HepG2 (cell line): ENCODE measurements around the gene ADAM19. TPM values are rescaled to one million over a fixed set of nuclear protein-coding genes. Genes with fewer than 3 reads are reported as not detected.

Source experiments
- ATAC-seq: fragments of 200-7000 bp; cut with Tn5 transposase; 3 replicates; pipeline ENCODE4 v1.9.1; 2020; ENCODE audit warnings: mild to moderate bottlenecking, moderate library complexity
- BruUV-seq: library from RNA; stranded (reverse); fragments of 400-500 nt; replicated peaks from 2 replicates; lab custom pipeline; 2021; lab: Mats Ljungman, UMichigan
- CTCF ChIA-PET: fragments of 300-600 bp; formaldehyde crosslinking; extraction: SDS; loops from one replicate; lab custom pipeline; 2021; ENCODE audit warnings: low total read pairs, inconsistent platforms, low intra/inter-chr PET ratio; lab: Yijun Ruan, JAX
- POLR2A ChIA-PET: fragments of 350-600 bp; sonication (Branson Sonifier 250); formaldehyde crosslinking; loops from one replicate; lab custom pipeline; 2020; ENCODE audit warnings: antibody characterized with exemption, inconsistent platforms; lab: Yijun Ruan, JAX
- DNase-seq: peaks from one replicate; pipeline ENCODE4 v3.0.0-alpha.2; 2015; ENCODE audit warnings: low spot score
- FAIRE-seq: peaks from 3 replicates; lab custom pipeline; 2011; peaks lifted over from hg19 to GRCh38; lab: Jason Lieb, UNC
- H2AFZ ChIP-seq: one replicate; pipeline ENCODE4 v1.6.1; 2011; ENCODE audit warnings: low read length, inconsistent platforms
- H3K27ac ChIP-seq: fragments of 300-600 bp; 3 replicates; pipeline ENCODE4 v1.8.0; 2011; ENCODE audit warnings: mixed run types, mild to moderate bottlenecking, mixed read lengths, low read length, inconsistent platforms; ENCODE audit not compliant: insufficient read depth; ENCODE audit errors: extremely low read length
- H3K27me3 ChIP-seq, 2 experiments: fragments of 200-600 bp in 1 of 2; 2 replicates in 1 of 2; 3 replicates in 1 of 2; pipeline versions ENCODE4 v1.6.0 to v1.8.0; 2011; ENCODE audit warnings: low read length in 2 of 2, mild to moderate bottlenecking in 2 of 2, moderate library complexity in 2 of 2, inconsistent platforms in 1 of 2; ENCODE audit not compliant: insufficient read depth in 2 of 2, control insufficient read depth in 1 of 2
- H3K36me3 ChIP-seq, 2 experiments: fragments of 200-600 bp in 1 of 2; replicated peaks in 1 of 2; 2 replicates in 1 of 2; 3 replicates in 1 of 2; pipeline versions ENCODE4 v1.5.1 to v1.8.0; 2011; ENCODE audit warnings: low read length in 2 of 2, inconsistent platforms in 1 of 2; ENCODE audit not compliant: insufficient read depth in 2 of 2, control insufficient read depth in 1 of 2
- H3K4me1 ChIP-seq: 2 replicates; pipeline ENCODE4 v1.5.1; 2012; ENCODE audit warnings: low read length, inconsistent platforms; ENCODE audit not compliant: insufficient read depth
- H3K4me2 ChIP-seq: 2 replicates; pipeline ENCODE4 v1.6.0; 2011; ENCODE audit warnings: low read depth, low read length, inconsistent platforms
- H3K4me3 ChIP-seq, 3 experiments: fragments of 200-600 bp in 1 of 3; sonication (generic), shearing (Covaris generic) in 1 of 3; replicated peaks in 1 of 3; 2 replicates each; pipeline ENCODE4 v1.5.1; 2011 to 2016; ENCODE audit warnings: low read length in 3 of 3, inconsistent platforms in 2 of 3, low read depth in 2 of 3, mild to moderate bottlenecking in 2 of 3, control low read depth in 1 of 3, mixed read lengths in 1 of 3; ENCODE audit not compliant: insufficient read depth in 1 of 3
- H3K79me2 ChIP-seq: one replicate; pipeline ENCODE4 v1.6.1; 2011; ENCODE audit warnings: low read length, inconsistent platforms; ENCODE audit not compliant: insufficient read depth
- H3K9ac ChIP-seq: 2 replicates; pipeline ENCODE4 v1.6.0; 2011; ENCODE audit warnings: mild to moderate bottlenecking, low read depth, low read length, inconsistent platforms; ENCODE audit not compliant: insufficient read depth
- H3K9me3 ChIP-seq: 2 replicates; pipeline ENCODE4 v1.5.1; 2012; ENCODE audit warnings: mild to moderate bottlenecking, low read length
- H4K20me1 ChIP-seq: 2 replicates; pipeline ENCODE4 v1.6.0; 2011; ENCODE audit warnings: inconsistent platforms, mild to moderate bottlenecking, low read length, moderate library complexity; ENCODE audit not compliant: insufficient read depth
- CBX1 ChIP-seq: IDR thresholded peaks from one replicate; pipeline ENCODE4 v1.6.1; 2016; ENCODE audit warnings: antibody characterized with exemption, low read depth
- MAFK ChIP-seq, 2 experiments: IDR thresholded peaks in 1 of 2; conservative IDR thresholded peaks in 1 of 2; 2 replicates each; pipeline ENCODE4 v1.6.1; 2011; ENCODE audit warnings: improper control_type of control experiment in 2 of 2, low read length in 2 of 2
- THYN1 ChIP-seq: sonication (generic); formaldehyde crosslinking; IDR thresholded peaks from 2 replicates; pipeline ENCODE4 v1.8.1; 2023; ENCODE audit warnings: low read depth, mild to moderate bottlenecking, moderate library complexity, missing genetic modification reagents, borderline replicate concordance
- ZNF281 ChIP-seq: sonication (generic); formaldehyde crosslinking; IDR thresholded peaks from 2 replicates; pipeline ENCODE4 v1.4.0; 2020; ENCODE audit warnings: missing genetic modification reagents, borderline replicate concordance
- ZNF441 ChIP-seq: sonication (generic); formaldehyde crosslinking; IDR thresholded peaks from 2 replicates; pipeline ENCODE4 v1.7.0; 2021; ENCODE audit warnings: missing genetic modification reagents, borderline replicate concordance
- ZNF607 ChIP-seq: sonication (generic); formaldehyde crosslinking; IDR thresholded peaks from 2 replicates; pipeline ENCODE4 v1.5.1; 2020; ENCODE audit warnings: missing genetic modification reagents, mild to moderate bottlenecking, borderline replicate concordance
- ZNF784 ChIP-seq: sonication (generic); formaldehyde crosslinking; IDR thresholded peaks from 2 replicates; pipeline ENCODE4 v1.5.1; 2020; ENCODE audit warnings: missing genetic modification reagents, mild to moderate bottlenecking, borderline replicate concordance
- WGBS: methylation state at CpG from one replicate; pipeline ENCODE4 v1.1.6; 2017; ENCODE audit warnings: low lambda C conversion rate; 5-methylcytosine and 5-hydroxymethylcytosine counted together
- in situ Hi-C: cut with HindIII; loops from 2 replicates; pipeline ENCODE4 v1.10.0; 2017; ENCODE audit warnings: low pct_unique_long_range_greater_than_20kb; ENCODE audit not compliant: extremely low pct_ligation_motif_present
- intact Hi-C: fragments of 100-400 bp; cut with micrococcal nuclease; formaldehyde crosslinking; loops from one replicate; pipeline ENCODE4 v1.10.0; 2022; ENCODE audit not compliant: unreplicated experiment
- polyA plus RNA-seq, 8 experiments: library from polyadenylated mRNA; depleted of rRNA in 3 of 8; stranded (reverse) in 7 of 8; unstranded in 1 of 8; fragments of >200 nt; fragmentation: Illumina TruSeq in 4 of 8; extraction: Trizol in 4 of 8; gene quantifications; 2 replicates each; pipeline versions ENCODE4 v1.2.1 to v1.2.3, GENCODE V29; 2011 to 2016; ENCODE audit warnings: low read depth in 4 of 8, missing spikeins in 1 of 8, mixed read lengths in 1 of 8; ENCODE audit not compliant: insufficient read depth in 1 of 8
- total RNA-seq, 5 experiments: library from RNA; depleted of rRNA; stranded (reverse); fragments of >200 nt; fragmentation: Illumina TruSeq; extraction: Trizol; gene quantifications; 2 replicates each; pipeline ENCODE4 v1.2.3, GENCODE V29; 2016; ENCODE audit warnings: low read depth in 1 of 5
- TF ChIP-seq, protein P1 (sequence below): sonication (generic); formaldehyde crosslinking; IDR thresholded peaks from 2 replicates; pipeline ENCODE4 v1.5.1; 2020; ENCODE audit warnings: mild to moderate bottlenecking, missing genetic modification reagents, borderline replicate concordance
- TF ChIP-seq, protein P2 (sequence below): fragments of 450-650 bp; IDR thresholded peaks from 2 replicates; pipeline ENCODE4 v1.6.1; 2017; ENCODE audit warnings: mild to moderate bottlenecking

Gene ADAM19
- total and polyA plus RNA-seq, 2 of the 13 experiments (the other 11 are each of a cell fraction or from before 2014, with no cell fraction given), result 0.38 to 0.74 TPM

- TF ChIP-seq ZNF607 (CRISPR knock-in tag), result no peak
- TF ChIP-seq, protein P1, sequence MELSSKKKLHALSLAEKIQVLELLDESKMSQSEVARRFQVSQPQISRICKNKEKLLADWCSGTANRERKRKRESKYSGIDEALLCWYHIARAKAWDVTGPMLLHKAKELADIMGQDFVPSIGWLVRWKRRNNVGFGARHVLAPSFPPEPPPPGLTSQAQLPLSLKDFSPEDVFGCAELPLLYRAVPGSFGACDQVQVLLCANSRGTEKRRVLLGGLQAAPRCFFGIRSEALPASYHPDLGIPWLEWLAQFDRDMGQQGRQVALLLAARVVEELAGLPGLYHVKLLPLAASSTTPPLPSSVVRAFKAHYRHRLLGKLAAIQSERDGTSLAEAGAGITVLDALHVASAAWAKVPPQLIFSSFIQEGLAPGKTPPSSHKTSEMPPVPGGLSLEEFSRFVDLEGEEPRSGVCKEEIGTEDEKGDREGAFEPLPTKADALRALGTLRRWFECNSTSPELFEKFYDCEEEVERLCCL (CRISPR knock-in tag), result no peak
Measured at GRCh38 chr5:157542282-157543000, 33.1 kb downstream of the ADAM19 start (continued).

- Histone ChIP-seq H3K27me3 (no peaks in the 10 kb centered on the region), H3K4me1 (no peaks in the 10 kb centered on the region), H3K4me3 (no peak overlapping the region), H3K79me2 (no peaks in the 10 kb centered on the region), H3K9ac (no peak overlapping the region), H2AFZ (no peak overlapping the region), H3K9me3 (no peaks in the 10 kb centered on the region), H3K4me2 (no peak overlapping the region), H3K36me3 (no peaks in the 10 kb centered on the region), H4K20me1 (no peaks in the 10 kb centered on the region), H3K27ac (no peak overlapping the region)
- ChIA-PET POLR2A (no interaction called here), CTCF (no interaction called here)
- FAIRE-seq, result no peak
- no TSS peak for BruUV-seq
- no peak for DNase-seq
- 34% methylated on average over 6 of the region's 6 CpGs for WGBS
- intact Hi-C loops (no loop called here), in situ Hi-C loops (no loop called here)
- ATAC-seq, result no peak
- TF ChIP-seq THYN1 (no peak), ZNF441 (CRISPR knock-in tag) (no peak), MAFK (conservative IDR thresholded peaks at IDR 0.05 in 1 of 2, IDR thresholded peaks at IDR 0.05 in 1 of 2; ENCODE audit: low read length in 2 of 2) (peak in 1 of 2 experiments; percentile 44; a peak in 2 of 4 replicates), ZNF784 (CRISPR knock-in tag) (no peak), CBX1 (no peak), ZNF281 (CRISPR knock-in tag) (no peak)
- TF ChIP-seq, protein P2, sequence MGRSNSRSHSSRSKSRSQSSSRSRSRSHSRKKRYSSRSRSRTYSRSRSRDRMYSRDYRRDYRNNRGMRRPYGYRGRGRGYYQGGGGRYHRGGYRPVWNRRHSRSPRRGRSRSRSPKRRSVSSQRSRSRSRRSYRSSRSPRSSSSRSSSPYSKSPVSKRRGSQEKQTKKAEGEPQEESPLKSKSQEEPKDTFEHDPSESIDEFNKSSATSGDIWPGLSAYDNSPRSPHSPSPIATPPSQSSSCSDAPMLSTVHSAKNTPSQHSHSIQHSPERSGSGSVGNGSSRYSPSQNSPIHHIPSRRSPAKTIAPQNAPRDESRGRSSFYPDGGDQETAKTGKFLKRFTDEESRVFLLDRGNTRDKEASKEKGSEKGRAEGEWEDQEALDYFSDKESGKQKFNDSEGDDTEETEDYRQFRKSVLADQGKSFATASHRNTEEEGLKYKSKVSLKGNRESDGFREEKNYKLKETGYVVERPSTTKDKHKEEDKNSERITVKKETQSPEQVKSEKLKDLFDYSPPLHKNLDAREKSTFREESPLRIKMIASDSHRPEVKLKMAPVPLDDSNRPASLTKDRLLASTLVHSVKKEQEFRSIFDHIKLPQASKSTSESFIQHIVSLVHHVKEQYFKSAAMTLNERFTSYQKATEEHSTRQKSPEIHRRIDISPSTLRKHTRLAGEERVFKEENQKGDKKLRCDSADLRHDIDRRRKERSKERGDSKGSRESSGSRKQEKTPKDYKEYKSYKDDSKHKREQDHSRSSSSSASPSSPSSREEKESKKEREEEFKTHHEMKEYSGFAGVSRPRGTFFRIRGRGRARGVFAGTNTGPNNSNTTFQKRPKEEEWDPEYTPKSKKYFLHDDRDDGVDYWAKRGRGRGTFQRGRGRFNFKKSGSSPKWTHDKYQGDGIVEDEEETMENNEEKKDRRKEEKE, result no peak
Measured at GRCh38 chr5:157541447-157542118, 34.0 kb downstream of the ADAM19 start.
